HEK293T (cell line): ENCODE measurements around the gene RNF213.

ENCODE experiments used
- CTCF ChIA-PET: fragments of 350-600 bp; formaldehyde crosslinking; extraction: SDS; loops from one replicate; lab custom pipeline; 2021; ENCODE audit warnings: antibody characterized with exemption, inconsistent platforms; lab: Yijun Ruan, JAX
- POLR2A ChIA-PET: fragments of 350-600 bp; formaldehyde crosslinking; extraction: SDS; loops from one replicate; lab custom pipeline; 2020; ENCODE audit warnings: antibody characterized with exemption, inconsistent platforms; lab: Yijun Ruan, JAX
- DNase-seq: peaks from one replicate; pipeline ENCODE4 v3.0.0; 2012; ENCODE audit warnings: mixed read lengths; ENCODE audit errors: extremely low spot score
- ARNT ChIP-seq: fragments of 450-650 bp; IDR thresholded peaks from 2 replicates; pipeline ENCODE4 v1.6.1; 2017; ENCODE audit warnings: mild to moderate bottlenecking
- BHLHE40 ChIP-seq: fragments of 450-650 bp; IDR thresholded peaks from 2 replicates; pipeline ENCODE4 v1.6.1; 2016; ENCODE audit warnings: mild to moderate bottlenecking, moderate library complexity, borderline replicate concordance
- CTBP1 ChIP-seq: fragments of 450-650 bp; IDR thresholded peaks from 2 replicates; pipeline ENCODE4 v1.6.1; 2016; ENCODE audit warnings: borderline replicate concordance
- ELF4 ChIP-seq: fragments of 450-650 bp; IDR thresholded peaks from 2 replicates; pipeline ENCODE4 v1.6.1; 2017; ENCODE audit warnings: antibody characterized with exemption
- FOXA1 ChIP-seq: fragments of 450-650 bp; IDR thresholded peaks from 2 replicates; pipeline ENCODE4 v1.6.1; 2016; ENCODE audit warnings: mild to moderate bottlenecking
- FOXK2 ChIP-seq: fragments of 450-650 bp; IDR thresholded peaks from 2 replicates; pipeline ENCODE4 v1.6.1; 2016; ENCODE audit warnings: mild to moderate bottlenecking
- FOXM1 ChIP-seq: fragments of 450-650 bp; IDR thresholded peaks from 2 replicates; pipeline ENCODE4 v1.6.1; 2017; ENCODE audit warnings: mild to moderate bottlenecking, borderline replicate concordance
- HDGF ChIP-seq: fragments of 450-650 bp; IDR thresholded peaks from 2 replicates; pipeline ENCODE4 v1.6.1; 2017; ENCODE audit warnings: antibody characterized with exemption, borderline replicate concordance
- L3MBTL2 ChIP-seq: fragments of 450-650 bp; conservative IDR thresholded peaks from 2 replicates; pipeline ENCODE4 v1.6.1; 2016; ENCODE audit warnings: mild to moderate bottlenecking
- LEF1 ChIP-seq: fragments of 450-650 bp; IDR thresholded peaks from 2 replicates; pipeline ENCODE4 v1.6.1; 2017; ENCODE audit warnings: mild to moderate bottlenecking, borderline replicate concordance
- NFRKB ChIP-seq: fragments of 450-650 bp; IDR thresholded peaks from 2 replicates; pipeline ENCODE4 v1.6.1; 2016; ENCODE audit warnings: mild to moderate bottlenecking, moderate library complexity
- SP1 ChIP-seq: fragments of 450-650 bp; IDR thresholded peaks from 2 replicates; pipeline ENCODE4 v1.6.1; 2017
- SUZ12 ChIP-seq: fragments of 450-650 bp; IDR thresholded peaks from 2 replicates; pipeline ENCODE4 v1.6.1; 2016; ENCODE audit warnings: mild to moderate bottlenecking
- TARDBP ChIP-seq: fragments of 450-650 bp; IDR thresholded peaks from 2 replicates; pipeline ENCODE4 v1.6.1; 2016
- ZNF384 ChIP-seq: fragments of 450-650 bp; IDR thresholded peaks from 2 replicates; pipeline ENCODE4 v1.6.1; 2016
- TF ChIP-seq, protein P1 (sequence below): fragments of 450-650 bp; IDR thresholded peaks from 2 replicates; pipeline ENCODE4 v1.6.1; 2016

RNF213 gene

DNA sequence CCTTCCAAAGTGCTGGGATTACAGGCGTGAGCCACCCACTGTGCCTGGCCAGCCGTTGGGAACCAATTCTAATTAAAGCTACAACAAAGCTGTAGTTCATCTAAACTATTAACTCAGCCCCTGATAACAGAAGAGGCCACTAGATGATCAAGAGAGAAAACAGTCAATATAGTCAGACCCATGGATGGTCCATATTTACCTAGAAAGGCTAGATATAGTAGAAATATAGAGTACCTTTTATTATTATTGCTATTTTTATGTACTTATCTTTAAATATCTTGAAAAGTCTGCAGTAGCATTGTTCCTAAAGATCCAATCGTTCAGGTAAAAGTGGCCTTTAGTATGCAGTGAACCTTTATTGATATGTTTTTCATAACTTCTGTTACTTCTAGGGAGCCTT is 43.2 kb downstream of the RNF213 start:
- TF ChIP-seq FOXM1 = no peak
- TF ChIP-seq CTBP1 = no peak
- no peak for TF ChIP-seq SUZ12
- TF ChIP-seq LEF1 = no peak
- TF ChIP-seq HDGF = no peak
- no peak for TF ChIP-seq NFRKB
- no peak for TF ChIP-seq L3MBTL2
- no peak for DNase-seq
- ChIA-PET CTCF (no interaction called here), POLR2A (no interaction called here)

DNA sequence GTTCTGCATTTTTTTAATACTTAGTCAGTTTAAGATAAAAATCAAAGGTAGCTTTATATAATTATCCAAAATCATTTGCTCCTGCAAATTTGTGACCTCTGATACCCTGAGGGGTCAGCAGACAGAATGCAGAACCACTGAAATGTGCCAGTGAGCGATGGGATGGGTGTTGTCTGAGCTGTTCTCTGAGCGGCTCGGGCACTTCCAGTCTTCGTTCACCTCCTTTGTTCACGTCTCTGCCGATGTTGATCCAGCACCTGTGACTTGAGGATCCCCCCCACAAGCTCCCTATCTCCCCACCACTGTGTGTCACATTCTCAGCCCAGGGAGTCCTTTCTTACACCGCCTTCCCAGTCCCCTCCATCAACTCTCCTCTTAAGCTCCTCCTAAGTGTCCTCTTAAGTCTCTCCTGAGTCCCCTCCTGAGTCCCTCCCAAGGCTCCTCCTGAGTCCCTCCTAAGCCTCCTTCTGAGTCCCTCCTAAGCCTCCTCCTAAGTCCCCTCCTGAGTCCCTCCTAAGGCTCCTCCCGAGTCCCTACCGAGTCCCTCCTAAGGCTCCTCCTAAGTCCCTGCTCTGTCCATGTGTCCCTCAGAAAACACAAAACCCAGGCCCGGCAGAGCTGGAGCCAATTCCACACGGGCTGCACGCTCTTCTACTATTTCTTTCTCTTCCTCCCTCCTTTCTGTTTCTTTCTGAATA is 47.5 kb downstream of the RNF213 start:
- CTCF ChIA-PET = interaction anchor here (0.7 kb wide), 1 partner anchor 77 kb away, joined by 3 read pairs; no protein-coding TSS in a partner anchor
- TF ChIP-seq L3MBTL2 = no peak
- no peak for TF ChIP-seq SP1
- TF ChIP-seq SUZ12 = no peak
- TF ChIP-seq, protein P1, sequence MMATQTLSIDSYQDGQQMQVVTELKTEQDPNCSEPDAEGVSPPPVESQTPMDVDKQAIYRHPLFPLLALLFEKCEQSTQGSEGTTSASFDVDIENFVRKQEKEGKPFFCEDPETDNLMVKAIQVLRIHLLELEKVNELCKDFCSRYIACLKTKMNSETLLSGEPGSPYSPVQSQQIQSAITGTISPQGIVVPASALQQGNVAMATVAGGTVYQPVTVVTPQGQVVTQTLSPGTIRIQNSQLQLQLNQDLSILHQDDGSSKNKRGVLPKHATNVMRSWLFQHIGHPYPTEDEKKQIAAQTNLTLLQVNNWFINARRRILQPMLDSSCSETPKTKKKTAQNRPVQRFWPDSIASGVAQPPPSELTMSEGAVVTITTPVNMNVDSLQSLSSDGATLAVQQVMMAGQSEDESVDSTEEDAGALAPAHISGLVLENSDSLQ = no peak
- TF ChIP-seq HDGF = no peak
- no peak for TF ChIP-seq CTBP1
- no peak for TF ChIP-seq LEF1
- no peak for TF ChIP-seq ARNT
- no peak for TF ChIP-seq TARDBP
- no peak for TF ChIP-seq FOXA1
- TF ChIP-seq NFRKB = no peak
- no peak for TF ChIP-seq ZNF384
- no peak for TF ChIP-seq BHLHE40
- TF ChIP-seq ELF4 = no peak
- TF ChIP-seq FOXK2 = no peak
- TF ChIP-seq FOXM1 = no peak
- POLR2A ChIA-PET = no interaction called here
- no peak for DNase-seq

DNA sequence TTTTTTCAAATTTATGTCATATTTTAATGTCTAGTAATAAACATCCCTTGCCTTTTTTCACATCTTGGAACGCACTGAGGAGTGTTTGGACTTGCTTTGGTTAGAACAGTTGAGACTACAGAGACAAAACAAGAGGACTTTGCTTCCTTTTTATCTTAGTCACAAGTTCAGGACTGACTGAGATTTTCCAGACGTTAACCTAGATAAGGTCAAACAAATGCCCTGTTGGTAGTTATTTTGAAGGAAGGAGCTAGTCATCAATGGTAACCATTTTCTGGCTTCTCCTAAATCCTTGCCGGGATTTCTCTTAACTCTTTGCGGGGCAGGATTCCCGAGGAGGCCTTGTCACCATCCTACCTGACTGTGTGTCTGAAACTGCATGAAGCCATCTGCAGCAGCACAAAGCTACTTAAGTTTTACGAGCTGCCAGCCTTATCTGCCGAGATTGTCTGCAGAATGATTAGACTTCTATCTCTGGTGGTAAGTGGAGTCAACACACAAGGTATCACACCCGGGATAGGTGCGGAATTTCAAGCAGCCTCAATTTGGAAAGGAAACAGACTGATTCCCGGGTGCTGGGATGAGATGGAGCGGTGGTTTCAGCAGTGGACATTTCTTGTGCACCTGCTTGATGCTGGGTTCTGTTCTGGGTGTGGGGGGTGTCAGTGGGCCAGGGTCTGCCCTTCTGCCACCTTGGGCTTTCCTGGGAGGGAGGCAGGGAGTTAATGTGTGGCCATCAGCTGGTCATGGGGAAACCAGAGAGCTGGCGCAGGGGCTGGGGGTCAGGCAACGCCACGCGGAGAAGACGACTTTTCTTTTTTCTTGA is 48.3 kb downstream of the RNF213 start:
- no peak for DNase-seq
- TF ChIP-seq SP1 = no peak
- TF ChIP-seq FOXM1 = no peak
- TF ChIP-seq FOXK2 = no peak
- TF ChIP-seq, protein P1 = no peak
- no peak for TF ChIP-seq TARDBP
- TF ChIP-seq ELF4 = no peak
- no peak for TF ChIP-seq BHLHE40
- TF ChIP-seq HDGF = no peak
- TF ChIP-seq ARNT = no peak
- no peak for TF ChIP-seq L3MBTL2
- TF ChIP-seq NFRKB = no peak
- no peak for TF ChIP-seq CTBP1
- no peak for TF ChIP-seq FOXA1
- CTCF ChIA-PET = no interaction called here
- POLR2A ChIA-PET = no interaction called here

DNA sequence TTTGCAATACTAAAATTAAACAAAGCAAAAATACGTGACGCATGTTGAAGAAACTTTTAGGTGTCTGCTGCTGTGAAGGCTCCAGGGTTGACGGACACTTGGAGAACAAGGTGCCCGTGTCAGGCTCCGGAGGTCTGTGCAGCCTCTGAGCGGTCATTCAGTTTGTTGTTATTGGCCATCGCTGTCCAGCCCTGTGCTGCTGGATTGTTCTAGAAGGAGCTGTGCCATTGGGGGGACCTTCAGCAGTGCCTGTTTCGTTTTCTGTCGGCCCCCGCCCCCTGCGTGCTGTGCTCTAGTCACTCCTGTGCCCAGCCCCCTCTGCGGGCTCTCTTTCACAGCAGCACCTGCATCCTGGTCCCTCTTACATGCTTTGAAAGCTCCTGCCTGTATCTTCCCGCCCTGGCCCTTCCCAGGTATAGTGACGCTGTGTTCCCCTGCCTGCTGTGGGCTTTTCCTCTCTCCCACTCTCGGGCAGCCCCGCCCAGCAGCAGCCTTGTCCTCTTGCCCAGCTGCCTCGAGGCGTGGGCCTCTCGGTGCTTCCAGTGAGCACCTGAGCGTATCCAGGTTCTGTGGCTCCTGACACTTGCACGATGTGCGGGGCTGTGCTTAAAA is 50.7 kb downstream of the RNF213 start:
- POLR2A ChIA-PET = no interaction called here
- CTCF ChIA-PET = no interaction called here
- DNase-seq = no peak
- TF ChIP-seq FOXA1 (no peak), FOXM1 (no peak), FOXK2 (no peak), ZNF384 (no peak), ELF4 (no peak), TARDBP (no peak), ARNT (no peak), HDGF (no peak), CTBP1 (no peak), BHLHE40 (no peak), LEF1 (no peak)

DNA sequence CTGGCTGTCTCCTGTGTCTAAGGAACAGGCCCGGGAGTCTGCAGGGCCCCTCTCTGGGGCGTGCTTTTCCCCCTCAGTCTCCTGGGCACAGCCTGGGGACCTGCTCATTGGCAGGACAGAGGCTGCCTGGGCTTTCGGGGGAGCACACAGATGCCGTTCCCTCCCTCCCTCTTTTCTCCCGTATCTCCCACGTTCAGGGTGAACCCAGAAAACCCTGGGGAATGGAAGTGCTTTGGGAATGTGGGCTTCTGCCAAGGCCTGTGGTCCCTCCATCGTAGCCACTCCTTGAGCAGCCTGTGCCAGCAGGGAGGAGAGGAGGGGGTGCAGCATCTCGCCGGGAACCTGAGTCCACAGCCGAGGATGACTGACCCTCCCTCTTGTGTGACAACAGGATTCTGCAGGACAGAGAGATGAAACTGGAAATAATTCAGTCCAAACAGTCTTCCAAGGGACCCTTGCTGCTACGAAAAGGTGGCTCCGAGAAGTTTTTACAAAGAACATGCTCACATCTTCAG is 52.0 kb downstream of the RNF213 start:
- POLR2A ChIA-PET = no interaction called here
- DNase-seq = no peak
- CTCF ChIA-PET = no interaction called here
- TF ChIP-seq HDGF (no peak), ARNT (no peak), SUZ12 (no peak), CTBP1 (no peak), FOXA1 (no peak), FOXK2 (no peak), LEF1 (no peak), BHLHE40 (no peak), ZNF384 (no peak), ELF4 (no peak), SP1 (no peak), L3MBTL2 (no peak), FOXM1 (no peak), NFRKB (no peak), TARDBP (no peak)
- TF ChIP-seq, protein P1 = no peak
